Endothelial cell (in vitro differentiated cells): ENCODE results near the gene AGBL1. TPM values are rescaled to one million over a fixed set of nuclear protein-coding genes. Genes with fewer than 3 reads are reported as not detected.

Experiments used
- DNase-seq: peaks from one replicate; pipeline ENCODE4 v3.0.0; 2021; ENCODE audit warnings: low spot score
- H3K27ac Mint-ChIP-seq: one replicate; pipeline ENCODE4 v1.8.0; 2021; ENCODE audit warnings: mixed read lengths, inconsistent platforms; ENCODE audit not compliant: unreplicated experiment
- H3K27me3 Mint-ChIP-seq: one replicate; pipeline ENCODE4 v1.8.0; 2021; ENCODE audit warnings: mild to moderate bottlenecking, moderate library complexity, mixed read lengths, inconsistent platforms; ENCODE audit not compliant: unreplicated experiment
- H3K36me3 Mint-ChIP-seq: one replicate; pipeline ENCODE4 v1.8.0; 2021; ENCODE audit warnings: mild to moderate bottlenecking, low read depth, mixed read lengths, inconsistent platforms; ENCODE audit not compliant: unreplicated experiment
- H3K4me1 Mint-ChIP-seq: one replicate; pipeline ENCODE4 v1.8.0; 2021; ENCODE audit warnings: mild to moderate bottlenecking, mixed read lengths, inconsistent platforms; ENCODE audit not compliant: unreplicated experiment
- H3K4me3 Mint-ChIP-seq: one replicate; pipeline ENCODE4 v1.8.0; 2021; ENCODE audit warnings: mild to moderate bottlenecking, mixed read lengths, inconsistent platforms; ENCODE audit not compliant: unreplicated experiment
- H3K9me3 Mint-ChIP-seq: one replicate; pipeline ENCODE4 v1.8.0; 2021; ENCODE audit warnings: mixed read lengths, inconsistent platforms; ENCODE audit not compliant: unreplicated experiment
- total RNA-seq: library from RNA; stranded (reverse); fragmentation: NEBNext Ultra II Directional; extraction: Animal tissue kit (Norgen Biotek cat#: 25700); gene quantifications from one replicate; pipeline ENCODE4 v1.2.1, GENCODE V29; 2021; ENCODE audit not compliant: unreplicated experiment
- TF ChIP-seq, protein P1 (sequence below): fragments of 200-600 bp; sonication (generic); IDR thresholded peaks from one replicate; pipeline ENCODE4 v1.5.0; 2021; ENCODE audit warnings: antibody characterized with exemption; ENCODE audit not compliant: unreplicated experiment

The AGBL1 gene
- total RNA-seq, 1 donor from 2014 or later: 0.03 TPM

- no peaks in the 10 kb centered on the region for H3K36me3 Mint-ChIP-seq
- no peak for DNase-seq
- H3K4me1 Mint-ChIP-seq: no peaks in the 10 kb centered on the region
- no peaks in the 10 kb centered on the region for H3K9me3 Mint-ChIP-seq
- H3K27ac Mint-ChIP-seq: no peak overlapping the region
- no peak overlapping the region for H3K4me3 Mint-ChIP-seq
- H3K27me3 Mint-ChIP-seq: no peaks in the 10 kb centered on the region
- TF ChIP-seq, protein P1, sequence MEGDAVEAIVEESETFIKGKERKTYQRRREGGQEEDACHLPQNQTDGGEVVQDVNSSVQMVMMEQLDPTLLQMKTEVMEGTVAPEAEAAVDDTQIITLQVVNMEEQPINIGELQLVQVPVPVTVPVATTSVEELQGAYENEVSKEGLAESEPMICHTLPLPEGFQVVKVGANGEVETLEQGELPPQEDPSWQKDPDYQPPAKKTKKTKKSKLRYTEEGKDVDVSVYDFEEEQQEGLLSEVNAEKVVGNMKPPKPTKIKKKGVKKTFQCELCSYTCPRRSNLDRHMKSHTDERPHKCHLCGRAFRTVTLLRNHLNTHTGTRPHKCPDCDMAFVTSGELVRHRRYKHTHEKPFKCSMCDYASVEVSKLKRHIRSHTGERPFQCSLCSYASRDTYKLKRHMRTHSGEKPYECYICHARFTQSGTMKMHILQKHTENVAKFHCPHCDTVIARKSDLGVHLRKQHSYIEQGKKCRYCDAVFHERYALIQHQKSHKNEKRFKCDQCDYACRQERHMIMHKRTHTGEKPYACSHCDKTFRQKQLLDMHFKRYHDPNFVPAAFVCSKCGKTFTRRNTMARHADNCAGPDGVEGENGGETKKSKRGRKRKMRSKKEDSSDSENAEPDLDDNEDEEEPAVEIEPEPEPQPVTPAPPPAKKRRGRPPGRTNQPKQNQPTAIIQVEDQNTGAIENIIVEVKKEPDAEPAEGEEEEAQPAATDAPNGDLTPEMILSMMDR: no peak
These were observed 634.6 kb downstream of the AGBL1 start for GRCh38 chr15:86714241-86714640.

DNA sequence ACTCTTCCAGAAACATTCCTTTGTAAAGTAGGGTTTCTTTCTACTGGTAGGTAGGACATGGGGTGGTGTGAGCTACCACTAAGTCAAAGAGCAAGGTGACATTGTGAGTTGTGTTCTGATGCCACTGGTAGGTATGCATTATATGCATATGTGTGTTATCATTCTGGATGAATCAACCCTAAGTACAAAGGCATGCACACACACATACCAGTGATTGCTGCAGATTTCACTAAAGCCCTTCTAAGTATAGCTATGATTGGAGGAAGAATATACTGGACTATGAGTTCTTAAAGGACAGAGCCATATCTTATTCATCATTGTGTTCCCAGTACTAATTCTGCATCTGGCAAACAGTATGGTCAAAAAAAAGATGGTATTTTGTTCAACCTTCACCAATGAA is 646.0 kb downstream of the AGBL1 start:
- no peaks in the 10 kb centered on the region for H3K36me3 Mint-ChIP-seq
- no peaks in the 10 kb centered on the region for H3K27me3 Mint-ChIP-seq

DNA sequence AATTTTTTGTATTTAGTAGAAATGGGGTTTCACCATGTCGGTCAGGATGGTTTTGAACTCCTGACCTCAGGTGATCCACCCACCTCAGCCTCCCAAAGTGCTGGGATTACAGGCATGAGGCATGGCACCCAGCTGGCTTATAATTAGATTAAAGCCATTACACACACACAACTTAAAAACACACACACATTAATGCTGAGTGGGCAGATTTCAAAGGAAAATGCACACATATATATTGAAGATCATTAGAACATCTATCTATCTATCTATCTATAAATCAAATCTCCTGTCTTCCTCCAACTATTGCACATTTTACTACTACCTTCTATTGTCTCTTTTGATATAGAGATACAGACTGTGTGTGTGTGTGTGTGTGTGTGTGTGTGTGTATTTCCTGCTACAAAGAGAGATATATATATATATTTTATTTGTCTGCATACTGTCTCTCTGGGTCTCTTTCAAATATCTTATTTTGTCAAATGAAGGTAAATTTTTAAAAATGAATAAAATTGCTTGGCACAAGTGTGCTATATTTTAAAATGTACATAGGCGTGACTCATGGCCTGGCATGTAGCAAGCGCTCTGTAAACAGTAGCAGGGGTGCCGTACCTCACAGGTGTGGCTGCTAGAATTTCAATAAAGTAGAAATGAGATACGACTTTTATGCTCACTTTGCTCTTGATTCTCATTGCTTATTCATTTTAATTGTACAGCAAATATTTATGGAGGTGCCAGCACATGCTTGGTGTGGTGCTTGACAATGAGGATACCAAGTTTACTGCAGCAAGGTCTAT is 655.8 kb downstream of the AGBL1 start:
- Mint-ChIP-seq H3K9me3 (no peaks in the 10 kb centered on the region), H3K27me3 (no peaks in the 10 kb centered on the region), H3K4me3 (no peak overlapping the region), H3K36me3 (no peaks in the 10 kb centered on the region), H3K27ac (no peak overlapping the region), H3K4me1 (no peaks in the 10 kb centered on the region)
- TF ChIP-seq, protein P1: no peak
- DNase-seq: no peak

More for the DNA sequence above, 646.0 kb downstream of the AGBL1 start:
- Mint-ChIP-seq H3K9me3 (no peaks in the 10 kb centered on the region), H3K4me1 (no peaks in the 10 kb centered on the region), H3K27ac (no peak overlapping the region), H3K4me3 (no peak overlapping the region)
- TF ChIP-seq, protein P1: no peak
- DNase-seq: no peak

GRCh38 chr15:86741917-86742316 is 662.2 kb downstream of the AGBL1 start:
- TF ChIP-seq, protein P1: no peak
- no peak overlapping the region for H3K4me3 Mint-ChIP-seq
- peaks cover 4% of the 10 kb centered on the region for H3K4me1 Mint-ChIP-seq
- no peaks in the 10 kb centered on the region for H3K9me3 Mint-ChIP-seq
- no peak for DNase-seq
- H3K36me3 Mint-ChIP-seq: no peaks in the 10 kb centered on the region
- no peaks in the 10 kb centered on the region for H3K27me3 Mint-ChIP-seq
- no peak overlapping the region for H3K27ac Mint-ChIP-seq

- H3K4me3 Mint-ChIP-seq: no peak overlapping the region
- H3K4me1 Mint-ChIP-seq: peaks cover 4% of the 10 kb centered on the region
- H3K36me3 Mint-ChIP-seq: no peaks in the 10 kb centered on the region
- TF ChIP-seq, protein P1: peak; percentile 78
- H3K27me3 Mint-ChIP-seq: no peaks in the 10 kb centered on the region
- DNase-seq: peak; percentile 76
- no peak overlapping the region for H3K27ac Mint-ChIP-seq
- H3K9me3 Mint-ChIP-seq: no peaks in the 10 kb centered on the region
These were observed 663.7 kb downstream of the AGBL1 start for GRCh38 chr15:86743283-86743903.
